HepG2 (cell line): ENCODE measurements around the gene MAN1A1. TPM values are rescaled to one million over a fixed set of nuclear protein-coding genes. Genes with fewer than 3 reads are reported as not detected.

Source experiments
- ADNP ChIP-seq: sonication (generic); formaldehyde crosslinking; IDR thresholded peaks from 2 replicates; pipeline ENCODE4 v1.4.0; 2020; ENCODE audit warnings: missing genetic modification reagents
- ARNT2 ChIP-seq: sonication (generic); formaldehyde crosslinking; IDR thresholded peaks from 2 replicates; pipeline ENCODE4 v1.8.0; 2022; ENCODE audit warnings: mild to moderate bottlenecking, low read depth, missing genetic modification reagents, moderate library complexity
- ATF3 ChIP-seq: sonication (generic); formaldehyde crosslinking; IDR thresholded peaks from 2 replicates; pipeline ENCODE4 v1.4.0; 2020; ENCODE audit warnings: missing genetic modification reagents
- HMG20A ChIP-seq: IDR thresholded peaks from 2 replicates; pipeline ENCODE4 v1.6.1; 2016; ENCODE audit warnings: borderline replicate concordance
- NR2C2 ChIP-seq: sonication (generic); formaldehyde crosslinking; IDR thresholded peaks from 2 replicates; pipeline ENCODE4 v1.4.0; 2020; ENCODE audit warnings: missing genetic modification reagents, mild to moderate bottlenecking, moderate library complexity, borderline replicate concordance
- RNF219 ChIP-seq: sonication (generic); formaldehyde crosslinking; IDR thresholded peaks from 2 replicates; pipeline ENCODE4 v1.5.0; 2020; ENCODE audit warnings: mild to moderate bottlenecking, missing genetic modification reagents
- SP2 ChIP-seq: sonication (generic); formaldehyde crosslinking; IDR thresholded peaks from 2 replicates; pipeline ENCODE4 v1.5.1; 2020; ENCODE audit warnings: mild to moderate bottlenecking, missing genetic modification reagents
- TFE3 ChIP-seq: IDR thresholded peaks from 2 replicates; pipeline ENCODE4 v1.6.1; 2016
- TOPORS ChIP-seq: sonication (generic); formaldehyde crosslinking; IDR thresholded peaks from 2 replicates; pipeline ENCODE4 v1.8.0; 2023; ENCODE audit warnings: mild to moderate bottlenecking, missing genetic modification reagents
- ZNF160 ChIP-seq: sonication (generic); formaldehyde crosslinking; IDR thresholded peaks from 2 replicates; pipeline ENCODE4 v1.8.0; 2022; ENCODE audit warnings: mild to moderate bottlenecking, inconsistent platforms, missing genetic modification reagents
- ZNF652 ChIP-seq: IDR thresholded peaks from 2 replicates; pipeline ENCODE4 v1.6.1; 2016; ENCODE audit warnings: low read depth, borderline replicate concordance
- ZNF770 ChIP-seq: sonication (generic); formaldehyde crosslinking; IDR thresholded peaks from 2 replicates; pipeline ENCODE4 v1.5.0; 2020; ENCODE audit warnings: mild to moderate bottlenecking, missing genetic modification reagents
- polyA plus RNA-seq, 8 experiments: library from polyadenylated mRNA; depleted of rRNA in 3 of 8; stranded (reverse) in 7 of 8; unstranded in 1 of 8; fragments of >200 nt; fragmentation: Illumina TruSeq in 4 of 8; extraction: Trizol in 4 of 8; gene quantifications; 2 replicates each; pipeline versions ENCODE4 v1.2.1 to v1.2.3, GENCODE V29; 2011 to 2016; ENCODE audit warnings: low read depth in 4 of 8, missing spikeins in 1 of 8, mixed read lengths in 1 of 8; ENCODE audit not compliant: insufficient read depth in 1 of 8
- total RNA-seq, 5 experiments: library from RNA; depleted of rRNA; stranded (reverse); fragments of >200 nt; fragmentation: Illumina TruSeq; extraction: Trizol; gene quantifications; 2 replicates each; pipeline ENCODE4 v1.2.3, GENCODE V29; 2016; ENCODE audit warnings: low read depth in 1 of 5
- TF ChIP-seq, protein P1 (sequence below): sonication (generic); formaldehyde crosslinking; IDR thresholded peaks from 2 replicates; pipeline ENCODE4 v1.5.0; 2020; ENCODE audit warnings: missing genetic modification reagents
- TF ChIP-seq, protein P2 (sequence below): sonication (generic); formaldehyde crosslinking; IDR thresholded peaks from 2 replicates; pipeline ENCODE4 v1.4.0; 2020; ENCODE audit warnings: missing genetic modification reagents
- TF ChIP-seq, protein P3 (sequence below): sonication (generic); formaldehyde crosslinking; IDR thresholded peaks from 2 replicates; pipeline ENCODE4 v1.4.0; 2020; ENCODE audit warnings: low read depth, missing genetic modification reagents

MAN1A1 gene
- total and polyA plus RNA-seq, 2 of the 13 experiments (the other 11 are each of a cell fraction or from before 2014, with no cell fraction given) = 156 to 236 TPM

DNA sequence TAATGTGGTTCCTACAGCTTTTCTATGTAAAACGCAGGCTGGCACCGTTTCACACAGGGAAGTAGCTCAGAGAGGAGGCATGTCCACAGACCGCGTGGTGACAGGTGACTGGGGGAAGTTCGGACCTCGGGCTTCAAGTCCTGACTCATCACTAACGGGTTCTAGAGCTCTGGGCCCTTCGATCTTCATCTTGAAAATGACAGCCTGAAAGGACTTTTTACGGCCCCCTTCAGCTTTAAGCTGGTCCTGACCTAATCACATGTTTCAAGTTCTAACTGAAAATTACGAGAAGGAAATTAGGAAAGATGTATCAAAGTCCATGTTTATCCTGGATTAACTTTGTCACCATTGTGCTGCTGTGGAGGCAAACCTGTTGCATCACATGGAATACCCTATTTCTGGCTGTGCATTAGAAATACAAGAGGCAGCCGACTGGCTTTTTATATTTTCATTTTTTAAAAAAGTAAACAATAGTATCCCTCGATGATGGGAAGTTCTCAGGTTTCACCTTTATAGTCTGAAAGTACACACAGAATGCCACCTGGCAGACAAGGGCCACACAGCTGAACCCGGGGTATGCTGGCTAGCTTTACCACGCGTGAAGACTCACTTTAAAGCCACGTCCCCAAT, 2.0 kb downstream of the MAN1A1 start (continued):
- TF ChIP-seq ZNF770 (CRISPR knock-in tag) = no peak; the same call in none of the 2 replicates
- TF ChIP-seq, protein P1, sequence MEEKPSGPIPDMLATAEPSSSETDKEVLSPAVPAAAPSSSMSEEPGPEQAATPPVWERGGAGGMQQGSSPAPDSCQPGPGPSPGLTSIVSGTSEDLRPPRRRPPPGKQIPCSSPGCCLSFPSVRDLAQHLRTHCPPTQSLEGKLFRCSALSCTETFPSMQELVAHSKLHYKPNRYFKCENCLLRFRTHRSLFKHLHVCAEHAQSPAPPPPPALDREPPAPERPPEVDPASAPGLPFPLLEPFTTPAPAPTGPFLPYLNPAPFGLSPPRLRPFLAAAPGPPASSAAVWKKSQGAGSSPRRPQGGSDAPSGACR = peak; percentile 62; the same call in 1 of the 2 replicates
- peak; percentile 95 for TF ChIP-seq HMG20A (CRISPR knock-in tag)
- TF ChIP-seq ATF3 (CRISPR knock-in tag) = peak; percentile 79; the same call in 1 of the 2 replicates
- TF ChIP-seq TOPORS (CRISPR knock-in tag) = no peak
- TF ChIP-seq ZNF652 = peak; percentile 30; the same call in 1 of the 2 replicates
- no peak for TF ChIP-seq SP2 (CRISPR knock-in tag)
- TF ChIP-seq NR2C2 (CRISPR knock-in tag) = peak; percentile 76
- TF ChIP-seq ADNP (CRISPR knock-in tag) = no peak
- TF ChIP-seq, protein P2, sequence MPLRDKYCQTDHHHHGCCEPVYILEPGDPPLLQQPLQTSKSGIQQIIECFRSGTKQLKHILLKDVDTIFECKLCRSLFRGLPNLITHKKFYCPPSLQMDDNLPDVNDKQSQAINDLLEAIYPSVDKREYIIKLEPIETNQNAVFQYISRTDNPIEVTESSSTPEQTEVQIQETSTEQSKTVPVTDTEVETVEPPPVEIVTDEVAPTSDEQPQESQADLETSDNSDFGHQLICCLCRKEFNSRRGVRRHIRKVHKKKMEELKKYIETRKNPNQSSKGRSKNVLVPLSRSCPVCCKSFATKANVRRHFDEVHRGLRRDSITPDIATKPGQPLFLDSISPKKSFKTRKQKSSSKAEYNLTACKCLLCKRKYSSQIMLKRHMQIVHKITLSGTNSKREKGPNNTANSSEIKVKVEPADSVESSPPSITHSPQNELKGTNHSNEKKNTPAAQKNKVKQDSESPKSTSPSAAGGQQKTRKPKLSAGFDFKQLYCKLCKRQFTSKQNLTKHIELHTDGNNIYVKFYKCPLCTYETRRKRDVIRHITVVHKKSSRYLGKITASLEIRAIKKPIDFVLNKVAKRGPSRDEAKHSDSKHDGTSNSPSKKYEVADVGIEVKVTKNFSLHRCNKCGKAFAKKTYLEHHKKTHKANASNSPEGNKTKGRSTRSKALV = peak; percentile 79; the same call in 1 of the 2 replicates
- TF ChIP-seq TFE3 (CRISPR knock-in tag) = peak; percentile 97
- TF ChIP-seq, protein P3, sequence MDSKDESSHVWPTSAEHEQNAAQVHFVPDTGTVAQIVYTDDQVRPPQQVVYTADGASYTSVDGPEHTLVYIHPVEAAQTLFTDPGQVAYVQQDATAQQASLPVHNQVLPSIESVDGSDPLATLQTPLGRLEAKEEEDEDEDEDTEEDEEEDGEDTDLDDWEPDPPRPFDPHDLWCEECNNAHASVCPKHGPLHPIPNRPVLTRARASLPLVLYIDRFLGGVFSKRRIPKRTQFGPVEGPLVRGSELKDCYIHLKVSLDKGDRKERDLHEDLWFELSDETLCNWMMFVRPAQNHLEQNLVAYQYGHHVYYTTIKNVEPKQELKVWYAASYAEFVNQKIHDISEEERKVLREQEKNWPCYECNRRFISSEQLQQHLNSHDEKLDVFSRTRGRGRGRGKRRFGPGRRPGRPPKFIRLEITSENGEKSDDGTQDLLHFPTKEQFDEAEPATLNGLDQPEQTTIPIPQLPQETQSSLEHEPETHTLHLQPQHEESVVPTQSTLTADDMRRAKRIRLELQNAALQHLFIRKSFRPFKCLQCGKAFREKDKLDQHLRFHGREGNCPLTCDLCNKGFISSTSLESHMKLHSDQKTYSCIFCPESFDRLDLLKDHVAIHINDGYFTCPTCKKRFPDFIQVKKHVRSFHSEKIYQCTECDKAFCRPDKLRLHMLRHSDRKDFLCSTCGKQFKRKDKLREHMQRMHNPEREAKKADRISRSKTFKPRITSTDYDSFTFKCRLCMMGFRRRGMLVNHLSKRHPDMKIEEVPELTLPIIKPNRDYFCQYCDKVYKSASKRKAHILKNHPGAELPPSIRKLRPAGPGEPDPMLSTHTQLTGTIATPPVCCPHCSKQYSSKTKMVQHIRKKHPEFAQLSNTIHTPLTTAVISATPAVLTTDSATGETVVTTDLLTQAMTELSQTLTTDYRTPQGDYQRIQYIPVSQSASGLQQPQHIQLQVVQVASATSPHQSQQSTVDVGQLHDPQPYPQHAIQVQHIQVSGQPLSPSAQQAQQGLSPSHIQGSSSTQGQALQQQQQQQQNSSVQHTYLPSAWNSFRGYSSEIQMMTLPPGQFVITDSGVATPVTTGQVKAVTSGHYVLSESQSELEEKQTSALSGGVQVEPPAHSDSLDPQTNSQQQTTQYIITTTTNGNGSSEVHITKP (CRISPR knock-in tag) = peak; percentile 76; the same call in 1 of the 2 replicates
- TF ChIP-seq RNF219 = peak; percentile 65; the same call in 1 of the 2 replicates
- TF ChIP-seq ARNT2 (CRISPR knock-in tag) = no peak; the same call in 1 of the 2 replicates
- TF ChIP-seq ZNF160 (CRISPR knock-in tag) = no peak; the same call in 1 of the 2 replicates
